ENCODE measurements around the gene GNGT1. TPM values are rescaled to one million over a fixed set of nuclear protein-coding genes. Genes with fewer than 3 reads are reported as not detected.

GNGT1 gene
- total RNA-seq, 1 experiment from 2014 or later, result 0.20 TPM

GRCh38 chr7:93955304-93955703, 48.9 kb downstream of the GNGT1 start:
- Histone ChIP-seq H2AFZ (ENCODE audit: low read length) (no peak overlapping the region), H3T11ph (ENCODE audit: low read length) (no peak overlapping the region), H3K79me2 (ENCODE audit: insufficient read depth, low read length) (no peaks in the 10 kb centered on the region), H3K27me3 (ENCODE audit: insufficient read depth, low read length) (no peaks in the 10 kb centered on the region), H2BK20ac (ENCODE audit: low read depth, low read length, poor library complexity, severe bottlenecking) (no peak overlapping the region), H3K23me2 (ENCODE audit: insufficient read length, low read depth, low read length, poor library complexity, severe bottlenecking) (no peaks in the 10 kb centered on the region), H3K9me3 (ENCODE audit: control insufficient read depth, low read depth, low read length) (no peaks in the 10 kb centered on the region), H4K91ac (ENCODE audit: insufficient read length, low read depth, low read length) (no peak overlapping the region), H3K23ac (ENCODE audit: insufficient read length, low read depth, low read length) (no peak overlapping the region), H3K9ac (ENCODE audit: extremely low read depth, insufficient read length, low read length) (no peak overlapping the region), H3K79me1 (ENCODE audit: insufficient read depth, low read depth, low read length, poor library complexity, severe bottlenecking) (no peaks in the 10 kb centered on the region), H3K4me1 (ENCODE audit: insufficient read depth, low read length) (no peaks in the 10 kb centered on the region), H3K18ac (ENCODE audit: insufficient read length, low read depth, low read length) (no peak overlapping the region), H3K14ac (ENCODE audit: insufficient read depth, low read length) (no peak overlapping the region), H2BK5ac (ENCODE audit: insufficient read length, low read length) (no peak overlapping the region), H2BK120ac (ENCODE audit: low read depth, low read length, poor library complexity, severe bottlenecking) (no peak overlapping the region), H4K8ac (replicated peaks; ENCODE audit: insufficient read length, low read depth, low read length) (no peak overlapping the region), H3K4ac (ENCODE audit: low read depth, low read length) (no peak overlapping the region), H4K5ac (ENCODE audit: insufficient read length, low read depth, low read length) (no peak overlapping the region), H4K20me1 (ENCODE audit: control insufficient read depth, insufficient read depth, insufficient read length) (no peaks in the 10 kb centered on the region), H2BK15ac (ENCODE audit: low read depth, low read length) (no peak overlapping the region), H2AK5ac (ENCODE audit: insufficient read length, low read length) (no peak overlapping the region), H3K27ac (ENCODE audit: insufficient read length, low read depth, low read length) (no peak overlapping the region), H3K56ac (ENCODE audit: insufficient read length, low read depth, low read length) (no peak overlapping the region), H3K4me2 (ENCODE audit: insufficient read depth, insufficient read length, low read length) (no peak overlapping the region), H2BK12ac (ENCODE audit: insufficient read length, low read depth, low read length) (no peak overlapping the region)
- no peaks in the 10 kb centered on the region for H3K27me3 Mint-ChIP-seq (ENCODE audit: low read depth)
- H3K27ac Mint-ChIP-seq, result no peak overlapping the region
- TF ChIP-seq, protein P1, sequence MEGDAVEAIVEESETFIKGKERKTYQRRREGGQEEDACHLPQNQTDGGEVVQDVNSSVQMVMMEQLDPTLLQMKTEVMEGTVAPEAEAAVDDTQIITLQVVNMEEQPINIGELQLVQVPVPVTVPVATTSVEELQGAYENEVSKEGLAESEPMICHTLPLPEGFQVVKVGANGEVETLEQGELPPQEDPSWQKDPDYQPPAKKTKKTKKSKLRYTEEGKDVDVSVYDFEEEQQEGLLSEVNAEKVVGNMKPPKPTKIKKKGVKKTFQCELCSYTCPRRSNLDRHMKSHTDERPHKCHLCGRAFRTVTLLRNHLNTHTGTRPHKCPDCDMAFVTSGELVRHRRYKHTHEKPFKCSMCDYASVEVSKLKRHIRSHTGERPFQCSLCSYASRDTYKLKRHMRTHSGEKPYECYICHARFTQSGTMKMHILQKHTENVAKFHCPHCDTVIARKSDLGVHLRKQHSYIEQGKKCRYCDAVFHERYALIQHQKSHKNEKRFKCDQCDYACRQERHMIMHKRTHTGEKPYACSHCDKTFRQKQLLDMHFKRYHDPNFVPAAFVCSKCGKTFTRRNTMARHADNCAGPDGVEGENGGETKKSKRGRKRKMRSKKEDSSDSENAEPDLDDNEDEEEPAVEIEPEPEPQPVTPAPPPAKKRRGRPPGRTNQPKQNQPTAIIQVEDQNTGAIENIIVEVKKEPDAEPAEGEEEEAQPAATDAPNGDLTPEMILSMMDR (conservative IDR thresholded peaks at IDR 0.05), result no peak
- DNase-seq, result no peak
- H3K4me3 Mint-ChIP-seq, result no peak overlapping the region
- H3K4me1 Mint-ChIP-seq, result no peaks in the 10 kb centered on the region
- H3K36me3 Mint-ChIP-seq (ENCODE audit: insufficient read depth in 1 of 3, low read depth in 3 of 3), result no peaks in the 10 kb centered on the region
- no CpG with 5 or more reads among the region's 2 CpGs for WGBS (ENCODE audit: extremely low coverage, insufficient read length, low lambda C conversion rate)
- H3K9me3 Mint-ChIP-seq, result peaks cover 0 to 2% of the 10 kb centered on the region in 2 experiments; a peak in 1 of 5 replicates

Measured in H9 (cell line).